Hepatocyte (in vitro differentiated cells): ENCODE results near the gene DLK2.

Experiments used
- CTCF ChIP-seq: fragments of 200-600 bp; sonication (generic); IDR thresholded peaks from 2 replicates; pipeline ENCODE4 v1.5.1; 2016; ENCODE audit warnings: antibody characterized with exemption, mild to moderate bottlenecking; ENCODE audit not compliant: poor library complexity
- EZH2phosphoT487 ChIP-seq: fragments of 200-600 bp; sonication (generic); IDR thresholded peaks from one replicate; pipeline ENCODE4 v1.6.1; 2018; ENCODE audit warnings: antibody characterized with exemption, mild to moderate bottlenecking, low read depth, moderate library complexity; ENCODE audit not compliant: unreplicated experiment, severe bottlenecking

GRCh38 chr6:43444036-43444435 is 11.3 kb downstream of the DLK2 start:
- no peak for TF ChIP-seq CTCF
- TF ChIP-seq EZH2phosphoT487, result no peak
